NCI-H2196 treated with DMSO at 0.1 percent for 48 hours (cell line): ENCODE data around the gene RNF114.
"Not testable (repeated sequence)": the region's sequence is repeated elsewhere in the genome, so short reads cannot be mapped to it uniquely, and the experiment has no call there.

Experiments
- DNase-seq: peaks from one replicate; lab custom pipeline; 2025; ENCODE audit not compliant: unreplicated experiment; lab: John Stamatoyannopoulos, UW

The RNF114 gene

GRCh38 chr20:49964964-49965780 is 29.0 kb downstream of the RNF114 start:
- no peak for DNase-seq

GRCh38 chr20:49965781-49966305 is 29.6 kb downstream of the RNF114 start:
- no peak for DNase-seq

- DNase-seq, result no peak
Observed at GRCh38 chr20:49966861-49967260, 30.7 kb downstream of the RNF114 start.

GRCh38 chr20:49969234-49969633 is 33.0 kb downstream of the RNF114 start:
- no peak for DNase-seq

DNA sequence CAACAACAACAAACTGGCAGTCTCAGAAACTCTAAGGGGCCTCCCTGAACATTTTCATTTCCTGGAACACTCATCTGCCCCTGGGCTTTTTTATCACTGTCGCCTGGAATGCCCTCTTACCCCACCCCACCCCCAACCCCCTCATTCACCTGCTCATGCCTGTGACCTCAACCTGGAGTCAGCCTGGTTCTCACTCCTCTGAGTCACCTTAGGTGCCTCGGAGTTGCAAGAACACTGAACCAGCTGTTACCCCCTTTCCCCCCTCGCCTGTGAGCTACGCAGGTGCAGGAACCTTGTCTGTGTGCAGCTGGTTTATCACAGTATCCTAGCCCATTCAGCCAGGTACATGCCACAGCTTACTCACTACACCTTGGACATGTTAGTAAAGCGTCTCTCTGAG is 33.7 kb downstream of the RNF114 start:
- no peak for DNase-seq

GRCh38 chr20:49970498-49970897 is 34.3 kb downstream of the RNF114 start:
- DNase-seq, result no peak

DNA sequence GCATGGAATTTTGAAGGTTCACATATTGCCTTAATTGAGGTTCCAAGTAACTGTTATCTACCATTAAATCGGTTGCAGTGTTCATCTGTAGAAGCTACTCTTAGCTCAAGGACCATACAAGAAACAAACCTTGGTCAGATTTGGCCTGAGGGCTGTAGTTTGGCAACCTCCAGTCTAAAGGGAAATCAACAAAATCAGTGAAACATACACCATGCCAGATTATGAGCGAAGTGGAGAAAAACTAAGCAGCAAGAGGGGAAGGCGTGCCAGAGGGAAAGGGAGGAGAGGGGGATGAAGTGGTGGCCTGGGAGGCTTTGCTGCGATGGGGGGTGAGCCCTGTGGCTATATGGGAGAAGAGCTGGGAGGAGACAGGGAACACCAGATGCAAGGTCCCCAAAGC is 37.8 kb downstream of the RNF114 start:
- DNase-seq, result no peak

- no peak for DNase-seq
Observed at GRCh38 chr20:49976542-49976941, 40.3 kb downstream of the RNF114 start.

- not testable (repeated sequence) for DNase-seq
Observed at GRCh38 chr20:49977740-49978139, 41.5 kb downstream of the RNF114 start.

DNA sequence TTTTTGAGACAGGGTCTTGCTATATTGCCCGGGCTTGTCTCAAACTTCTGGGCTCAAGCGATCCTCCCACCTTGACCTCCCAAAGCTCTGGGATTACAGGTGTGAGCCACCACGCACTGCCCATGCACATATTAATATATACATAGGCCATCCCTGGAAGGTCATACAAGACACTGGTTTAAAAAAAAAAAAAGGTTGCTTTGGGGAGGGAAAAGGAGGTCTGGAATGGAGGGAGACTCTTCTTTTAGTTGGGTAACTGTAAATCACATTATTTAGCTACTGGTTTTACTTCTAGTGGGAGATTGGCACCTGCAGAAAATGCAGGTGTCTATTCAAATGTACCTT is 42.5 kb downstream of the RNF114 start:
- no peak for DNase-seq

- no peak for DNase-seq
Observed at GRCh38 chr20:49979030-49979832, 43.0 kb downstream of the RNF114 start.

- no peak for DNase-seq
Observed at GRCh38 chr20:49980140-49981008, 44.2 kb downstream of the RNF114 start.

- DNase-seq, result no peak
Observed at GRCh38 chr20:49981218-49982071, 45.2 kb downstream of the RNF114 start.

GRCh38 chr20:49982072-49982345 is 45.8 kb downstream of the RNF114 start:
- no peak for DNase-seq

DNA sequence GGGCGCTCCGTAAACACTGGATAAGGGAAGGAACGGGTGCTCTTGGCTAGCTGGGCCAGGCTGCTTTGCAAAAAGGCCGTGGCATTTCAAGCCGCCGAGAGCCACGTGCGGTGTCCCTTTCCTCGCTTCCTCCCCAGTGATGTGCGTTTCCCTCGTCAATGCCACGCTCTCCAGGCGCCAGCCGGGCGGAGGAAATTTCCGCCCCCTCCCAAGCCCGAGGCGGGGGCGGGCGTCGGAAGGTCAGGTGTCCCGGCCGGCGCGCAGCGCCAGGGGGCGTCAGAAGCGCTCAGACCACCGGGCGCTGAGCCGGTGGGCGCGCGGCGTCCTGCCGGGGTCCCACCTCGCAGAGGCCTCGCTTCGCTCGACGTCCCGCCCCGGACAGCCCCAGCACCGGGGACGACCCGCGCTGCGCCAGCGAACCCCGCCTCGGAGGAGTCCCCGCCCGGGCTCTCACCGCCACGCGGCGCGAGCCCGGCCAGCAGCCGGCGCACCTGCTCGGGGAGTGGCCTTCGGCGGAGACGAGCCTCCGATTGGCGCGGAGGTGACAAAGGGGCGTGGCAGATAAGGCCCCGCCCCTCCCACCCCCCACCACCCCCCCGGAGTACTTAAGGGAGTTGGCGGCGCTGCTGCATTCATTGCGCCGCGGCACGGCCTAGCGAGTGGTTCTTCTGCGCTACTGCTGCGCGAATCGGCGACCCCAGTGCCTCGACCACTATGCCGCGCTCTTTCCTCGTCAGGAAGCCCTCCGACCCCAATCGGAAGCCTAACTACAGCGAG is 46.3 kb downstream of the RNF114 start, which contains the start of gene SNAI1:
Gene SNAI1, plus strand, starts transcription at position 635 of the 777 bp plus-strand sequence. Its CDS starts 80 bp downstream, at position 715.
- peak; percentile 73 for DNase-seq

DNA sequence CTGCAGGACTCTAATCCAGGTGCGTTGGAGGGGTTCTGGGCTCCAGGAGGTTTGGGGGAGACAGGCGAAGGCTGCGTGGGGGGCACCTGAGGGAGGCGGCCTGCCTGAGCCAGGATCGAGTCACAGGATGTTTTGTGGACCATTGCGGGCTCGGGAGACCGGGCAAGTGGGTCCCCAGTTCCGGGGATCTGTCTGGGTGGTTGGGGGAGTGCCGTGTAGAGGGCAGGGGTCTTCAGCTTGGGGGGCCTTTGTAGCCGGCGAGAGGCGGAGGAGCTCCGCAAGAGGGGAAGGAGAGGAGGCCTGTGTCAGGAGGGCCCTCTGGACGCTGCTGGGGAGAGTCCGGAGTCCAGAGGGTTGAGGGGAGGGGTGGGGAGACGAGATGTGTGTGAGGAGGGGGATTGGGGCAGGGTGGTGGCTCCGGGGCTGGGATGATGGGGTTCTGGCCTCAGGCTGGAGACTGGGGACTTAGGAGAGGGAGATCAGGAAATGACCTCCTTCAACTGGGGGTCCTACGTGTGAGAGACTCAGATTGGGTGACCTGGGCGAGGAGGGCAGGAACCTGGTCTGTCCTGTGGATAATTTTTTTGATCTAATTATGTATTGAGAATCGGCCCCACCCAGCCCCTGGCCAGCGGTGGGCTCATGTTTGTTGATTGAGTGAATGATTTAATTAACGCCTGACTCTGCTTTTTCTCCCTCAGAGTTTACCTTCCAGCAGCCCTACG is 47.1 kb downstream of the RNF114 start:
- no peak for DNase-seq

DNA sequence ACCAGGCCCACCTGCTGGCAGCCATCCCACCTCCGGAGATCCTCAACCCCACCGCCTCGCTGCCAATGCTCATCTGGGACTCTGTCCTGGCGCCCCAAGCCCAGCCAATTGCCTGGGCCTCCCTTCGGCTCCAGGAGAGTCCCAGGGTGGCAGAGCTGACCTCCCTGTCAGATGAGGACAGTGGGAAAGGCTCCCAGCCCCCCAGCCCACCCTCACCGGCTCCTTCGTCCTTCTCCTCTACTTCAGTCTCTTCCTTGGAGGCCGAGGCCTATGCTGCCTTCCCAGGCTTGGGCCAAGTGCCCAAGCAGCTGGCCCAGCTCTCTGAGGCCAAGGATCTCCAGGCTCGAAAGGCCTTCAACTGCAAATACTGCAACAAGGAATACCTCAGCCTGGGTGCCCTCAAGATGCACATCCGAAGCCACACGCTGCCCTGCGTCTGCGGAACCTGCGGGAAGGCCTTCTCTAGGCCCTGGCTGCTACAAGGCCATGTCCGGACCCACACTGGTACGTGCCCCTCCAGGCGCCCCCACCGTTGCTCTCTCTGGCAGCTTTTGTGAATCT is 47.7 kb downstream of the RNF114 start:
- DNase-seq, result no peak

DNA sequence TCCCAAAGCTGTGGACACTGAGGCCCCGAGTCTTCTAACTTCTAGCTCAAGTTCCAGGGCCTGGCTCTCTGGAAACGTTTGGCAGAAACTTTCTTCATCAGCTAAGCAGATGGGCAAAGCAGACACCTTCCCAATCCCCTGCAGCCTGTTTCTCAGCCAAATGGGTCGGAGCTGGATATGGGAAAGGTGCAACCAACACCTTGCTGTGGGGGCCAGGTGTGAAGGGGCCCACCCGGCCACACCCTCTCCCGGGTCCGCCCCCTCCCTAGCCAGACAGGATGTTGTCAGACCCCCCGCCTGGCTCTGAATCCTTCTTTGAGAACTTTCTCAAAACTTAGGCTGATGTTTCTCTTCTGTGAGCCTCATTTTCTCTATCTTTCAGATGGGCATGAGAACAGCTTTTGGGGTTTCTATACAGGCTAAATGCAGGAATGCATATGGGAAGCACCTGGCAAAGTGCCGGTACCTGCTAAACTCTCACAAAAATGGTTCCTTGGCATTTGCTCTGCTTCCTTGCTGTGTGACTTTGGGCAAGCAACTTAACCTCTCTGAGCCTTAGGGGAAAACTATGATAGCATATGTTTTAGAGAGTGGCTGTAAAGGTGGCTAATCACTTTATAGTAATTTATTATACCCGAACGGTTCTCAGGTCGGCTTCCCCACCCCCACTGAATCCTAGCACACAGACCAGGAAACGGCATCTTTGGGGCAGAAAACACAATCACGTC is 48.4 kb downstream of the RNF114 start:
- no peak for DNase-seq
